Measurements from ENCODE around the gene CACTIN.

CACTIN gene

DNA sequence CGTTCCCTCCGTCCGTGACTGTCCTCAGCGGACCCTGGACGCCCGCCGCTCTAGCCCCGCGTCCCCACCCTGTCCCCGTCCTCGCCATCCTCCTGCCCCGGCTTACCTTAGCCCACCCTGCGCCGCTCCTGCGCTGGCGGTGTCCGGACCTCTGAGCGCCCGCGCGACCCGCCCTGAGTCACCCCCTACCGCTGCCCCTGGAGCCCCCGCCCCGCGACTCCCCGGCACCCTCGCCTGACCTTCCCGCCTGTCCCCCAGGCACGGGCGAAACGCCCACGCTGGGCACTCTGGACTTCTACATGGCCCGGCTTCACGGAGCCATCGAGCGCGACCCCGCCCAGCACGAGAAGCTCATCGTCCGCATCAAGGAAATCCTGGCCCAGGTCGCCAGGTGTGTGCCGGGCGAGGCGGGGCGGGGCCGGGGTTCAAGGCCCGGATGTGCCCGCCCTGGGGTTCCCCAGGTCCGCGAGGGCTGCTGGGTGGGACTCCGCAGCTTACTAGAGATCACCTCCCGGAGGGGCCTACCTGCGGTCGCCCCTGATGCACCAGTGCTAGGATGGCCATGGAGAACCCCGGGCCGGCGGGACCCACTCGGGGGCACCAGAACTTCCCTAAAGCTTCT lies 48.8 kb downstream of the CACTIN start:
- TF ChIP-seq, protein P1, sequence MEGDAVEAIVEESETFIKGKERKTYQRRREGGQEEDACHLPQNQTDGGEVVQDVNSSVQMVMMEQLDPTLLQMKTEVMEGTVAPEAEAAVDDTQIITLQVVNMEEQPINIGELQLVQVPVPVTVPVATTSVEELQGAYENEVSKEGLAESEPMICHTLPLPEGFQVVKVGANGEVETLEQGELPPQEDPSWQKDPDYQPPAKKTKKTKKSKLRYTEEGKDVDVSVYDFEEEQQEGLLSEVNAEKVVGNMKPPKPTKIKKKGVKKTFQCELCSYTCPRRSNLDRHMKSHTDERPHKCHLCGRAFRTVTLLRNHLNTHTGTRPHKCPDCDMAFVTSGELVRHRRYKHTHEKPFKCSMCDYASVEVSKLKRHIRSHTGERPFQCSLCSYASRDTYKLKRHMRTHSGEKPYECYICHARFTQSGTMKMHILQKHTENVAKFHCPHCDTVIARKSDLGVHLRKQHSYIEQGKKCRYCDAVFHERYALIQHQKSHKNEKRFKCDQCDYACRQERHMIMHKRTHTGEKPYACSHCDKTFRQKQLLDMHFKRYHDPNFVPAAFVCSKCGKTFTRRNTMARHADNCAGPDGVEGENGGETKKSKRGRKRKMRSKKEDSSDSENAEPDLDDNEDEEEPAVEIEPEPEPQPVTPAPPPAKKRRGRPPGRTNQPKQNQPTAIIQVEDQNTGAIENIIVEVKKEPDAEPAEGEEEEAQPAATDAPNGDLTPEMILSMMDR (conservative IDR thresholded peaks at IDR 0.05; ENCODE audit: control insufficient read depth, insufficient read depth, low read depth, low read length), result no peak
- H3K4me3 ChIP-seq (ENCODE audit: control insufficient read depth, low read depth, low read length), result no peak overlapping the region
- no peak for DNase-seq (ENCODE audit: low read depth)

DNA sequence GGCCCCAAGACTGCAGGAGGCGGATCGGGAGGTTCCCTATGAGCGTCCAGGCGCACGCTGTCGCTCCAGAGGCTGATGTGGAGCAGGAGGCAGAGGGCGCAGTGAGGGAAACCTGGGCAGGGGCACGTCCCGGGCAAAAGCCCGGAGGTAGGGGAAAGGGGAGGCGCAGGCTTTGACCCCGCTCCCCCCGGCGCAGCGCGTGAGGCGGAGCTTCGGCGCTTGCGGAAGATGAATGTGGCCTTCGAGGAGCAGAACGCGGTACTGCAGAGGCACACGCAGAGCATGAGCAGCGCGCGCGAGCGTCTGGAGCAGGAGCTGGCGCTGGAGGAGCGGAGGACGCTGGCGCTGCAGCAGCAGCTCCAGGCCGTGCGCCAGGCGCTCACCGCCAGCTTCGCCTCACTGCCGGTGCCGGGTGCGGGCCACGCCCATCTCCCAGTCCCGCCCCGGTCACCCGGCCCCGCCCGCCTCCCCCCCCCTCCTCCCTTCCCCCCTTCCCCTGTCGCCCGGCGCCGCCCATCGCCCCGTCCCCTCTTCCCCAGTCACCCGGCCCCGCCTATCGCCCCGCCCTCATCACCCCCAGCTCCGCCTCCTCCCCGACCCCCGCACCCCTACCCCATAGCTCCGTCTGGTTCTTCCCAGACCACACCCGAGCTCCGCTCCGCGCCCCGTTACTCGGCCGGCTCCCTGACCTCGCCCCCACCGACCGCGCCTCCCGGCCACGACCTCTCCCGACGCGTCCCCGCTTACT lies 49.7 kb downstream of the CACTIN start:
- peak; percentile 79 for DNase-seq (ENCODE audit: low read depth)
- peak overlapping the region; percentile 6 for H3K4me3 ChIP-seq (ENCODE audit: control insufficient read depth, low read depth, low read length)
- TF ChIP-seq, protein P1 (conservative IDR thresholded peaks at IDR 0.05; ENCODE audit: control insufficient read depth, insufficient read depth, low read depth, low read length), result no peak

- no peak for DNase-seq (ENCODE audit: low read depth)
- TF ChIP-seq, protein P1 (conservative IDR thresholded peaks at IDR 0.05; ENCODE audit: control insufficient read depth, insufficient read depth, low read depth, low read length), result no peak
- peak overlapping the region; percentile 6 for H3K4me3 ChIP-seq (ENCODE audit: control insufficient read depth, low read depth, low read length)
Observed at GRCh38 chr19:3575949-3576673, 50.5 kb downstream of the CACTIN start.

DNA sequence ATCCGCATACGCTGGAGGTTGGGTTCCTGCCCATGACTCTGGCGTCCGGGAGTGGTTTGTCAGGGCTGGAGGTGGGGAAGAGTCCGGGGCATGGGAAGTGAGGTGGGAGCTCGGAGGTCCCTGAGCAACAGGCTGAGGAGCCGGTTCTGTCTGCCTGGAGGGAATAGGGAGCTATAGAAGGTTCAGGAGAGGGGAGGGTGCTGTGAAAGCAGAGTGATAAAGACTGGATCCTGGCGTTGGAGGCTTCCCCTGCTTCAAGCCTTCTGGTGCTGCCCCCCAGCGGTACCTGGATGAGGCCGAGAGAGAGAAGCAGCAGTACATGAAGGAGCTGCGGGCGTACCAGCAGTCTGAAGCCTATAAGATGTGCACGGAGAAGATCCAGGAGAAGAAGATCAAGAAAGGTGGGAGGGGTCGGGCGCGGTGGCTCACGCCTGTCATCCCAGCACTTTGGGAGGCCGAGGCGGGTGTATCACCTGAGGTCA lies 51.3 kb downstream of the CACTIN start:
- no peak for DNase-seq (ENCODE audit: low read depth)
- H3K4me3 ChIP-seq (ENCODE audit: control insufficient read depth, low read depth, low read length), result no peak overlapping the region
- TF ChIP-seq, protein P1 (conservative IDR thresholded peaks at IDR 0.05; ENCODE audit: control insufficient read depth, insufficient read depth, low read depth, low read length), result peak; percentile 12

GRCh38 chr19:3573858-3574637 lies 52.5 kb downstream of the CACTIN start:
- TF ChIP-seq, protein P1 (conservative IDR thresholded peaks at IDR 0.05; ENCODE audit: control insufficient read depth, insufficient read depth, low read depth, low read length), result no peak
- peak overlapping the region; percentile 85 for H3K4me3 ChIP-seq (ENCODE audit: control insufficient read depth, low read depth, low read length)
- peak; percentile 95 for DNase-seq (ENCODE audit: low read depth)

Measured in fibroblast of mammary gland (primary cell).